Measurements from ENCODE around the gene TMEM191C. TPM values are rescaled to one million over a fixed set of nuclear protein-coding genes. Genes with fewer than 3 reads are reported as not detected.
"Not testable (repeated sequence)": the region's sequence is repeated elsewhere in the genome, so short reads cannot be mapped to it uniquely, and the experiment has no call there.

TMEM191C gene
- total RNA-seq, 1 donor from 2014 or later: under 0.01 TPM

DNA sequence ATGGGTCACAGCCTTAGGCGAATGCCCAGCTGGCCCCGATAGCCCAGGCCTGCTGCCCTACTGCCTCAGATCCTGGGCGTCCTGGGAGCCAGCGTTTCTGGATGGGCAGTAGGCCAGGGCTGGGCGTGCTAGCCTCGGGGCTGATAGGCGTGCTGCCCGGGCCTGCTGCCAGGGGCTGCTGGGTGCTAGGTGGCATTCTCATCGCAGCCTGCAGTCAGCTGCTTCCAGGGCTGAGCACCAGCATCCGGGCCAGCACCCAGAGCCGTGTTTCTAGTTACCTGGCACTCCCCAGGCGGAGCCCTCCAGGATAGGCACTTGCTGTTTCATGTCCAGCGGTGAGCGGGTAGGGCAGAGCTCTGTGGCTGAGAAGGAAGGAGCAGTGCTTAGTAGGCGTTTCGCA is 26.5 kb upstream of the TMEM191C start:
- not testable (repeated sequence) for H3K9ac ChIP-seq (ENCODE audit: low read depth in 1 of 3, low read length in 3 of 3); H3K27ac ChIP-seq (ENCODE audit: low read depth, low read length); H3K36me3 ChIP-seq (ENCODE audit: control insufficient read depth in 3 of 3, insufficient read depth in 3 of 3, low read length in 3 of 3); H3K9me3 ChIP-seq (ENCODE audit: control insufficient read depth in 3 of 3, low read length in 3 of 3); H3K27me3 ChIP-seq (ENCODE audit: control insufficient read depth in 3 of 3, insufficient read depth in 3 of 3, low read length in 3 of 3); H3K4me3 ChIP-seq (ENCODE audit: low read length in 3 of 3)
- peaks cover 0 to 14% (median 13%) of the 10 kb centered on the region in 3 donors for H3K4me1 ChIP-seq (ENCODE audit: control insufficient read depth in 3 of 3, insufficient read depth in 3 of 3, low read length in 3 of 3)

- H3K4me3 ChIP-seq (ENCODE audit: low read length in 3 of 3): not testable (repeated sequence)
Observed at GRCh38 chr22:21441170-21441569, 26.0 kb upstream of the TMEM191C start.

DNA sequence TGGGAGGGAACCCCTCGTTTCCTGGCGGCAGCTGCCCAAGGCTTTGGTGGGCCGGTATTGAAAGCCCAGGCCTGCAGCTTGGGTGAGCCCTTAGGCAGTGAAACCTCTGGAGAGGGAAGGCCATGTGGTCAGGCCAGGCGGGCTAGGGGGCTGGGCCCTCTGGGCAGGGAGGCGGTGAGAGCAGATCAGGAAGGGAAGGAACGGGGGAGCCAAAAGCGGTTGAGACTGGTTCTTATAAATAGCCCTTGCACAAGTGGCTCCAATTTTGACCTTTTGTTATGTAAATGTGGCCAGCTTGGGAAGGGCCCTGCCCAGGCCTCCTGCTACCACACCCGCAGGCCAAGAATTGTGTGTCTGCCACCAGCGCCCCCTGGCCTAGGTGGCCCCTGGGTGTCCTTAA is 25.1 kb upstream of the TMEM191C start:
- not testable (repeated sequence) for H3K27ac ChIP-seq (ENCODE audit: low read depth, low read length); H3K27me3 ChIP-seq (ENCODE audit: control insufficient read depth in 3 of 3, insufficient read depth in 3 of 3, low read length in 3 of 3); H3K9ac ChIP-seq (ENCODE audit: low read depth in 1 of 3, low read length in 3 of 3); H3K4me3 ChIP-seq (ENCODE audit: low read length in 3 of 3); H3K9me3 ChIP-seq (ENCODE audit: control insufficient read depth in 3 of 3, low read length in 3 of 3)
- H3K4me1 ChIP-seq (ENCODE audit: control insufficient read depth in 3 of 3, insufficient read depth in 3 of 3, low read length in 3 of 3): peaks cover 0 to 13% (median 10%) of the 10 kb centered on the region in 3 donors
- peaks cover 12 to 13% (median 12%) of the 10 kb centered on the region in 3 donors for H3K36me3 ChIP-seq (ENCODE audit: control insufficient read depth in 3 of 3, insufficient read depth in 3 of 3, low read length in 3 of 3)

More at GRCh38 chr22:21441170-21441569, 26.0 kb upstream of the TMEM191C start:
- H3K4me1 ChIP-seq (ENCODE audit: control insufficient read depth in 3 of 3, insufficient read depth in 3 of 3, low read length in 3 of 3): peaks cover 0 to 13% (median 13%) of the 10 kb centered on the region in 3 donors
- not testable (repeated sequence) for H3K9ac ChIP-seq (ENCODE audit: low read depth in 1 of 3, low read length in 3 of 3); H3K27me3 ChIP-seq (ENCODE audit: control insufficient read depth in 3 of 3, insufficient read depth in 3 of 3, low read length in 3 of 3); H3K27ac ChIP-seq (ENCODE audit: low read depth, low read length); H3K36me3 ChIP-seq (ENCODE audit: control insufficient read depth in 3 of 3, insufficient read depth in 3 of 3, low read length in 3 of 3); H3K9me3 ChIP-seq (ENCODE audit: control insufficient read depth in 3 of 3, low read length in 3 of 3)

DNA sequence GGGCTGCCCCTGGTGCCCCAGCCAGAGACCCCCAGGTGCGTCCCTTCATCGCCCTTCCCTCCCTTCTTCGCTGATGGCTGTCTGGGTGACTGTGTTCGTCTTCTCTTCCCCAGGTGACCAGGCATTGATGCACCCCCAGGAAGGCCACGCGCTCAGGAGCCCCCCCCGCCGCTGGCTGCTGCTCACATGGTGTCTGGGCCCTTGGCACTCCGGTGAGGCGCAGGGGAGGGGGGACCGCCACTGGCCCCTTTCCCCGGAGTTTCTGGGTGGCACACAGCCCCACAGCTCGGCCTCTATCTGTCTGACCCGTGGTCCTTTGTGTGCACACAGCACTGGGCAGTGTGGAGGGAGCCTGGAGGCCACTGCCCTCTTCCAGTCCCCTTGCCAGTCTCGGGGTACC is 24.5 kb upstream of the TMEM191C start:
- H3K27me3 ChIP-seq (ENCODE audit: control insufficient read depth in 3 of 3, insufficient read depth in 3 of 3, low read length in 3 of 3); H3K9me3 ChIP-seq (ENCODE audit: control insufficient read depth in 3 of 3, low read length in 3 of 3); H3K9ac ChIP-seq (ENCODE audit: low read depth in 1 of 3, low read length in 3 of 3); H3K27ac ChIP-seq (ENCODE audit: low read depth, low read length); H3K4me3 ChIP-seq (ENCODE audit: low read length in 3 of 3): not testable (repeated sequence)
- peaks cover 0 to 13% (median 10%) of the 10 kb centered on the region in 3 donors for H3K4me1 ChIP-seq (ENCODE audit: control insufficient read depth in 3 of 3, insufficient read depth in 3 of 3, low read length in 3 of 3)
- H3K36me3 ChIP-seq (ENCODE audit: control insufficient read depth in 3 of 3, insufficient read depth in 3 of 3, low read length in 3 of 3): peaks cover 12 to 14% (median 13%) of the 10 kb centered on the region in 3 donors

- H3K36me3 ChIP-seq (ENCODE audit: control insufficient read depth in 3 of 3, insufficient read depth in 3 of 3, low read length in 3 of 3): peaks cover 12 to 17% (median 13%) of the 10 kb centered on the region in 3 donors
- no peak overlapping the region for H3K27ac ChIP-seq (ENCODE audit: low read depth, low read length)
- H3K4me1 ChIP-seq (ENCODE audit: control insufficient read depth in 3 of 3, insufficient read depth in 3 of 3, low read length in 3 of 3): peaks cover 0 to 13% (median 10%) of the 10 kb centered on the region in 3 donors
- peak overlapping the region in 1 of 3 donors; percentile 33 for H3K9ac ChIP-seq (ENCODE audit: low read depth in 1 of 3, low read length in 3 of 3)
- H3K4me3 ChIP-seq (ENCODE audit: low read length in 3 of 3): no peak overlapping the region
- H3K27me3 ChIP-seq (ENCODE audit: control insufficient read depth in 3 of 3, insufficient read depth in 3 of 3, low read length in 3 of 3): no peaks in the 10 kb centered on the region
- no peaks in the 10 kb centered on the region for H3K9me3 ChIP-seq (ENCODE audit: control insufficient read depth in 3 of 3, low read length in 3 of 3)
Observed at GRCh38 chr22:21443057-21443734, 24.0 kb upstream of the TMEM191C start.

DNA sequence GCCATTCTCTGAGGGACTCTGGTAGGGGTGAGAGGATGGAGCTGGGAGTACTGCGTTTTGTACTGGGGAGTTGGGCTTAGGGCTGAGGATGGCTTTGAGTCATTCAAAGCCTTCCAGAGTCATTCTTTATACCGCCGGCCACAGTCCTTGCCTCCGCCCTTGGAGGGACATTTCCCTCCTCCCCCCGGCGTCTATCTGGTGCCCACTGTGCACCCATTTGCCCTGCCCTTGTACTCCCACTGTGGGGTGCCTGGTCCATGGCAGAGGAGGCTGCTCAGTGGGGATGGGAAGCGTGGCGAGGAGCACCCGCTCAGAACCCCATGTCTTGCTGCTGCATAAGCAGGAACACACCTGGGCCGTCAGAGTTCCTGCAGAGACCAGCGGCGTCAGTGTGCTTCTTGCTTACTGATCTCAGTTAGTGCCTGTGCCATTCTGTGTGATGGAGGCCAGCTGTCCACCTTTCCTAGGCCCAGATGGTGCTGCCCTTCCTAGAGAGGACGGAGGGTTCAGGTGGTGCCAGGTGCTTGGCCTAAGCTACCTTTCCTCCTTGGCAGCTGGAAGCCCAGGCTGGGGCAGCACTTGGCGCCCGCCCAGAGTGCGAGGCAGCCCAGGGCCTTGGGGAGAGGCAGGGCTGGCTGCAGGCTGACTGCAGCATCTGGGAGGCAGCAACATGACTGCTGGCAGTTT is 23.3 kb upstream of the TMEM191C start:
- H3K36me3 ChIP-seq (ENCODE audit: control insufficient read depth in 3 of 3, insufficient read depth in 3 of 3, low read length in 3 of 3): peaks cover 12 to 17% (median 13%) of the 10 kb centered on the region in 3 donors

DNA sequence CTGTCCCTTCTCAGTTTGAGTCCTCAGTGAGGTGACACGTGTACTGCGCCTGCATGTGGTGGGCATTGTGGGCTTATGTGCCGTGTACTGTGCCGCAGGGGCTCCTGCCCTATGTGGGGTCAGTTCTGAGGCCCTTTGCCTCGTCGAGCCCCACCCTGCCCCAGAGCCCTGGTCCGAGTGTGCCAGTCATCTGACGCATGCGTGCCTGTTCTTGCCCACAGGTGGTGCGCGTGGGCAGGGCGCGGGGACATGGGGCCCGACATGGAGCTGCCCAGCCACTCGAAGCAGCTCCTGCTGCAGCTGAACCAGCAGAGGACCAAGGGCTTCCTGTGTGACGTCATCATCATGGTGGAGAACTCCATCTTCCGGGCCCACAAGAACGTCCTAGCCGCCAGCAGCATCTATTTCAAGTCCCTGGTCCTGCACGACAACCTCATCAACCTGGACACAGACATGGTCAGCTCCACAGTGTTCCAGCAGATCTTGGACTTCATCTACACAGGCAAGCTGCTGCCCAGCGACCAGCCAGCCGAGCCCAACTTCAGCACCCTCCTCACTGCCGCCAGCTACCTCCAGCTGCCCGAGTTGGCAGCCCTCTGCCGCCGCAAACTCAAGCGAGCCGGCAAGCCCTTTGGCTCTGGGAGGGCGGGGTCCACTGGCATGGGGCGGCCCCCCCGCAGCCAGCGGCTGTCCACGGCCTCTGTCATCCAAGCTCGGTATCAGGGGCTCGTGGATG is 22.3 kb upstream of the TMEM191C start:
- peaks cover 12 to 17% (median 13%) of the 10 kb centered on the region in 3 donors for H3K36me3 ChIP-seq (ENCODE audit: control insufficient read depth in 3 of 3, insufficient read depth in 3 of 3, low read length in 3 of 3)
- H3K27me3 ChIP-seq (ENCODE audit: control insufficient read depth in 3 of 3, insufficient read depth in 3 of 3, low read length in 3 of 3): no peaks in the 10 kb centered on the region
- no peak overlapping the region for H3K27ac ChIP-seq (ENCODE audit: low read depth, low read length)
- H3K9me3 ChIP-seq (ENCODE audit: control insufficient read depth in 3 of 3, low read length in 3 of 3): no peaks in the 10 kb centered on the region
- no peak overlapping the region for H3K4me3 ChIP-seq (ENCODE audit: low read length in 3 of 3)
- no peak overlapping the region for H3K9ac ChIP-seq (ENCODE audit: low read depth in 1 of 3, low read length in 3 of 3)
- H3K4me1 ChIP-seq (ENCODE audit: control insufficient read depth in 3 of 3, insufficient read depth in 3 of 3, low read length in 3 of 3): peaks cover 0 to 13% (median 10%) of the 10 kb centered on the region in 3 donors

More for the DNA sequence above, 23.3 kb upstream of the TMEM191C start:
- H3K4me1 ChIP-seq (ENCODE audit: control insufficient read depth in 3 of 3, insufficient read depth in 3 of 3, low read length in 3 of 3): peaks cover 0 to 13% (median 10%) of the 10 kb centered on the region in 3 donors
- H3K27me3 ChIP-seq (ENCODE audit: control insufficient read depth in 3 of 3, insufficient read depth in 3 of 3, low read length in 3 of 3): no peaks in the 10 kb centered on the region
- H3K9me3 ChIP-seq (ENCODE audit: control insufficient read depth in 3 of 3, low read length in 3 of 3): no peaks in the 10 kb centered on the region
- no peak overlapping the region for H3K4me3 ChIP-seq (ENCODE audit: low read length in 3 of 3)
- no peak overlapping the region for H3K27ac ChIP-seq (ENCODE audit: low read depth, low read length)
- H3K9ac ChIP-seq (ENCODE audit: low read depth in 1 of 3, low read length in 3 of 3): no peak overlapping the region

DNA sequence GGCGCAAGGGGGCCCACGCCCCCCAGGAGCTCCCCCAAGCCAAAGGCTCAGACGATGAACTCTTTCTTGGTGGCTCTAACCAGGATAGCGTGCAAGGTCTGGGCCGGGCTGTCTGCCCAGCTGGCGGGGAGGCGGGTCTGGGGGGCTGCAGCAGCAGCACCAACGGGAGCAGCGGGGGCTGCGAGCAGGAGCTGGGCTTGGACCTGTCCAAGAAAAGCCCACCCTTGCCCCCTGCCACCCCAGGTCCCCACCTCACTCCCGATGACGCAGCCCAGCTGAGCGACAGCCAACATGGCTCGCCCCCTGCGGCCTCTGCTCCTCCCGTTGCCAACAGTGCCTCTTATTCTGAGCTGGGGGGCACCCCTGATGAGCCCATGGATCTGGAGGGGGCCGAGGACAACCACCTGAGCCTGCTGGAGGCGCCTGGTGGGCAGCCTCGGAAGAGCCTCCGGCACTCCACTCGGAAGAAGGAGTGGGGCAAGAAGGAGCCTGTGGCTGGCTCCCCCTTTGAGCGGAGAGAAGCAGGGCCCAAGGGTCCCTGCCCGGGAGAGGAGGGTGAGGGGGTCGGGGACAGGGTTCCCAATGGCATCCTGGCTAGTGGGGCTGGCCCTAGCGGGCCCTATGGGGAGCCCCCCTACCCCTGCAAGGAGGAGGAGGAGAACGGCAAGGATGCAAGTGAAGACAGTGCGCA is 21.6 kb upstream of the TMEM191C start:
- Histone ChIP-seq H3K4me3 (ENCODE audit: low read length in 3 of 3) (no peak overlapping the region), H3K36me3 (ENCODE audit: control insufficient read depth in 3 of 3, insufficient read depth in 3 of 3, low read length in 3 of 3) (peaks cover 12 to 17% (median 13%) of the 10 kb centered on the region in 3 donors), H3K4me1 (ENCODE audit: control insufficient read depth in 3 of 3, insufficient read depth in 3 of 3, low read length in 3 of 3) (peaks cover 0 to 13% (median 10%) of the 10 kb centered on the region in 3 donors)

GRCh38 chr22:21446128-21446826 is 20.9 kb upstream of the TMEM191C start:
- Histone ChIP-seq H3K36me3 (ENCODE audit: control insufficient read depth in 3 of 3, insufficient read depth in 3 of 3, low read length in 3 of 3) (peaks cover 12 to 17% (median 13%) of the 10 kb centered on the region in 3 donors), H3K27me3 (ENCODE audit: control insufficient read depth in 3 of 3, insufficient read depth in 3 of 3, low read length in 3 of 3) (no peaks in the 10 kb centered on the region)

More for the DNA sequence above, 21.6 kb upstream of the TMEM191C start:
- Histone ChIP-seq H3K9ac (ENCODE audit: low read depth in 1 of 3, low read length in 3 of 3) (no peak overlapping the region), H3K9me3 (ENCODE audit: control insufficient read depth in 3 of 3, low read length in 3 of 3) (no peaks in the 10 kb centered on the region), H3K27me3 (ENCODE audit: control insufficient read depth in 3 of 3, insufficient read depth in 3 of 3, low read length in 3 of 3) (no peaks in the 10 kb centered on the region), H3K27ac (ENCODE audit: low read depth, low read length) (no peak overlapping the region)

More at GRCh38 chr22:21446128-21446826, 20.9 kb upstream of the TMEM191C start:
- Histone ChIP-seq H3K9me3 (ENCODE audit: control insufficient read depth in 3 of 3, low read length in 3 of 3) (no peaks in the 10 kb centered on the region), H3K9ac (ENCODE audit: low read depth in 1 of 3, low read length in 3 of 3) (no peak overlapping the region), H3K4me1 (ENCODE audit: control insufficient read depth in 3 of 3, insufficient read depth in 3 of 3, low read length in 3 of 3) (peaks cover 0 to 12% (median 9%) of the 10 kb centered on the region in 3 donors), H3K4me3 (ENCODE audit: low read length in 3 of 3) (no peak overlapping the region), H3K27ac (ENCODE audit: low read depth, low read length) (no peak overlapping the region)
